CD4-positive, alpha-beta T cell (primary cell): ENCODE data around the gene SLC41A3. TPM values are rescaled to one million over a fixed set of nuclear protein-coding genes. Genes with fewer than 3 reads are reported as not detected.
A peak's percentile ranks its signal among the peaks of the same experiment; 100 is the strongest.

Experiments
- ATAC-seq: fragments of 200-7000 bp; cut with Tn5 transposase; one replicate; pipeline ENCODE4 v1.10.0; 2022; ENCODE audit warnings: mild to moderate bottlenecking; ENCODE audit not compliant: poor library complexity
- CTCF ChIA-PET: fragments of 350-600 bp; sonication (Branson Sonifier 250); formaldehyde crosslinking; loops from one replicate; lab custom pipeline; 2021; ENCODE audit warnings: antibody characterized with exemption, inconsistent platforms; lab: Charles Lee
- POLR2A ChIA-PET: fragments of 350-600 bp; sonication (Branson Sonifier 250); formaldehyde crosslinking; loops from one replicate; lab custom pipeline; 2021; ENCODE audit warnings: antibody characterized with exemption, inconsistent platforms; lab: Charles Lee
- DNase-seq, 14 experiments: peaks; one replicate each; pipeline ENCODE4 v3.0.0-alpha.2; 2013 to 2020; ENCODE audit warnings: mixed read lengths in 2 of 14
- H3K27ac ChIP-seq, 2 donors: one replicate each; pipeline versions ENCODE4 v1.5.1 to v1.7.0; 2013; ENCODE audit warnings: low read length in 2 of 2, low read depth in 1 of 2, mild to moderate bottlenecking in 1 of 2
- H3K27me3 ChIP-seq, 2 experiments: 1 replicate in 1 of 2; 2 replicates in 1 of 2; pipeline versions ENCODE4 v1.6.1 to v1.7.0; 2013; ENCODE audit warnings: low read length in 2 of 2, control low read depth in 1 of 2, mild to moderate bottlenecking in 1 of 2, moderate library complexity in 1 of 2; ENCODE audit not compliant: insufficient read depth in 2 of 2, control insufficient read depth in 1 of 2
- H3K36me3 ChIP-seq: one replicate; pipeline ENCODE4 v1.6.1; 2013; ENCODE audit warnings: low read length, control low read depth; ENCODE audit not compliant: insufficient read depth
- H3K4me1 ChIP-seq: one replicate; pipeline ENCODE4 v1.6.1; 2013; ENCODE audit warnings: low read length, control low read depth; ENCODE audit not compliant: insufficient read depth
- H3K4me3 ChIP-seq: one replicate; pipeline ENCODE4 v1.5.1; 2013; ENCODE audit warnings: mild to moderate bottlenecking, low read length, moderate library complexity
- H3K9me3 ChIP-seq, 2 experiments: 1 replicate in 1 of 2; 2 replicates in 1 of 2; pipeline versions ENCODE4 v1.6.1 to v1.7.0; 2013; ENCODE audit warnings: low read length in 2 of 2, mild to moderate bottlenecking in 2 of 2, control low read depth in 1 of 2, moderate library complexity in 1 of 2; ENCODE audit not compliant: control insufficient read depth in 1 of 2, insufficient read depth in 1 of 2
- H3K27ac Mint-ChIP-seq: one replicate; pipeline ENCODE4 v1.8.0; 2020; ENCODE audit warnings: mixed read lengths
- H3K27me3 Mint-ChIP-seq: one replicate; pipeline ENCODE4 v1.8.0; 2021; ENCODE audit warnings: mixed read lengths
- H3K36me3 Mint-ChIP-seq: one replicate; pipeline ENCODE4 v1.8.0; 2021; ENCODE audit warnings: low read depth, mixed read lengths
- H3K4me1 Mint-ChIP-seq: one replicate; pipeline ENCODE4 v1.8.0; 2021; ENCODE audit warnings: low read depth, mixed read lengths
- H3K4me3 Mint-ChIP-seq: one replicate; pipeline ENCODE4 v1.8.0; 2020; ENCODE audit warnings: mild to moderate bottlenecking, mixed read lengths
- H3K9me3 Mint-ChIP-seq: one replicate; pipeline ENCODE4 v1.8.0; 2020; ENCODE audit warnings: mixed read lengths
- CTCF ChIP-seq: fragments of 200-600 bp; IDR thresholded peaks from one replicate; pipeline ENCODE4 v1.8.0; 2022; ENCODE audit warnings: antibody characterized with exemption, mild to moderate bottlenecking
- intact Hi-C, 2 experiments: fragments of 100-400 bp; cut with DNase I in 1 of 2; cut with micrococcal nuclease in 1 of 2; formaldehyde crosslinking; loops; one replicate each; pipeline versions ENCODE4 v1.15.1 to v1.9.0; 2023 to 2025; cut with DNase I, micrococcal nuclease
- total RNA-seq, 174 experiments: library from RNA in 2 of 174; stranded (reverse) in 2 of 174; gene quantifications; one replicate each; pipeline ENCODE4 v1.2.3 and lab custom pipeline; 2021 to 2026

Gene SLC41A3
- total RNA-seq, 2 experiments from 2014 or later: 26.5 to 29.1 TPM

DNA sequence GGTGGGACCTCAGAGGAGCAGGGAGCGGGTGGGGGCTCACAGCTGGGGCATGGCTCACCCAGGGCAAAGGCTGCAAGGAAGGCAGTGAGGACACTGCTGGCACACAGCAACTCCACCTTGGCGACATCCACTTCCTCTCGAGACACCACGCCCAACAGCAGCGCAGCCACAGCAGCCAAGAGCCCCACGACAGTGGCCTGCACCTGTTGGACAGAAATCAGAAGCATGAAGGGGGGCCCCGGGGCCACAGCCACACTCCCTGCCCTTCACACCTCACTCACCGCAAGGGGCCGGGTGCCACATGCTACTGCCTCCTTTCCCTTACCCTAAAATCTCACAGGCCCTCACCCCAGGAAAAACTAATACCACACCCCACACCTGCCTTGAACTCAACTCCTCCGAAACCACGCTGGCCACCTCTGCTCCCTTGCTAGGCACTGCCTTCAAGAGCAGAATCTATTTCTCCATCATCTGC is 57.6 kb downstream of the SLC41A3 start:
- Mint-ChIP-seq H3K4me3 (no peak overlapping the region), H3K36me3 (peaks cover 88% of the 10 kb centered on the region), H3K27ac (no peak overlapping the region), H3K27me3 (no peaks in the 10 kb centered on the region), H3K9me3 (no peaks in the 10 kb centered on the region), H3K4me1 (peaks cover 12% of the 10 kb centered on the region)
- Histone ChIP-seq H3K27ac (no peak overlapping the region), H3K4me3 (no peak overlapping the region), H3K4me1 (peaks cover 13% of the 10 kb centered on the region), H3K27me3 (no peaks in the 10 kb centered on the region), H3K9me3 (peaks cover 8 to 16% of the 10 kb centered on the region in 2 experiments), H3K36me3 (peaks cover 40% of the 10 kb centered on the region)
- intact Hi-C loops: no loop called here
- TF ChIP-seq CTCF: no peak
- DNase-seq (peak in 1 of 14 experiments; percentile 23), ATAC-seq (no peak)
- ChIA-PET POLR2A (interaction anchor here (0.7 kb wide), 1 partner anchor 113 kb away, joined by 3 read pairs; no protein-coding TSS in a partner anchor), CTCF (no interaction called here)

DNA sequence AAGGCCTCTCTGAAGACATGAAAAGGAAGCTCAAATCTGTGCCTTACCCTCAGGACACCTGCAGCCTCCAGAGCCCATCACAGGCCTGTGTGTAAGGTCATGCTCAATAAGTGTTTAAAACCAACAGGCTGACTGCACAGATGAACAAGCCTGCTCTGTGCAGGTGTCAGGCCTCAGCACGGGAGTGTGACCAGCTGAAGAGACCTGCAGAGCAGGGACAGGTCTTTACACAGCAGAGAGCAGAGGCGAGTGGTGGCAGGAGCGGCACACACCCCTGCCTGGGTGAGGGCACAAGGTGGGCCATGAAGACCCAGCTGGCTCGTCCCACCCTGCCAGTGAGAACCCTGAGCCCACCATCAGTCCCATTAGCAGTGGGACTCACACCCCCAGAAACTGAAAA is 58.1 kb downstream of the SLC41A3 start:
- no peak overlapping the region for H3K27ac ChIP-seq

GRCh38 chr3:126025116-126025729 is 58.7 kb downstream of the SLC41A3 start:
- TF ChIP-seq CTCF: no peak
- ATAC-seq (no peak), DNase-seq (no peak)
- peaks cover 40% of the 10 kb centered on the region for H3K36me3 ChIP-seq
- H3K4me3 ChIP-seq: no peak overlapping the region
- Mint-ChIP-seq H3K27ac (no peak overlapping the region), H3K9me3 (no peaks in the 10 kb centered on the region), H3K36me3 (peaks cover 85% of the 10 kb centered on the region), H3K4me3 (no peak overlapping the region), H3K4me1 (peaks cover 12% of the 10 kb centered on the region), H3K27me3 (no peaks in the 10 kb centered on the region)
- ChIA-PET POLR2A (no interaction called here), CTCF (no interaction called here)
- no peak overlapping the region for H3K27ac ChIP-seq
- peaks cover 13% of the 10 kb centered on the region for H3K4me1 ChIP-seq
- peaks cover 8 to 16% of the 10 kb centered on the region in 2 experiments for H3K9me3 ChIP-seq
- no peaks in the 10 kb centered on the region for H3K27me3 ChIP-seq
- intact Hi-C loops: no loop called here

More for the DNA sequence above, 58.1 kb downstream of the SLC41A3 start:
- POLR2A ChIA-PET: interaction anchor here (0.7 kb wide), 1 partner anchor 113 kb away, joined by 3 read pairs; no protein-coding TSS in a partner anchor
- peaks cover 12% of the 10 kb centered on the region for H3K4me1 Mint-ChIP-seq
- intact Hi-C loops: no loop called here
- ATAC-seq (no peak), DNase-seq (no peak)
- TF ChIP-seq CTCF: no peak
- Histone ChIP-seq H3K4me3 (no peak overlapping the region), H3K4me1 (peaks cover 13% of the 10 kb centered on the region), H3K9me3 (peaks cover 8 to 16% of the 10 kb centered on the region in 2 experiments), H3K27me3 (no peaks in the 10 kb centered on the region), H3K36me3 (peaks cover 40% of the 10 kb centered on the region)
- H3K27me3 Mint-ChIP-seq: no peaks in the 10 kb centered on the region
- H3K4me3 Mint-ChIP-seq: no peak overlapping the region
- peaks cover 85% of the 10 kb centered on the region for H3K36me3 Mint-ChIP-seq
- no peaks in the 10 kb centered on the region for H3K9me3 Mint-ChIP-seq
- H3K27ac Mint-ChIP-seq: no peak overlapping the region
- CTCF ChIA-PET: no interaction called here
